Fibroblast of peridontal ligament (primary cell): ENCODE data around the gene REPIN1.

Experiments
- DNase-seq: peaks from one replicate; pipeline ENCODE4 v3.0.0-alpha.2; 2010; ENCODE audit errors: extremely low read depth

REPIN1 gene

GRCh38 chr7:150396426-150396825 is 27.8 kb downstream of the REPIN1 start:
- no peak for DNase-seq

- DNase-seq: no peak
Measured at GRCh38 chr7:150396851-150397260, 28.2 kb downstream of the REPIN1 start.

- no peak for DNase-seq
Measured at GRCh38 chr7:150397346-150398107, 28.9 kb downstream of the REPIN1 start.

- no peak for DNase-seq
Measured at GRCh38 chr7:150398108-150398964, 29.7 kb downstream of the REPIN1 start.

- no peak for DNase-seq
Measured at GRCh38 chr7:150398965-150399320, 30.3 kb downstream of the REPIN1 start.

GRCh38 chr7:150399421-150400007 is 30.9 kb downstream of the REPIN1 start:
- no peak for DNase-seq

GRCh38 chr7:150400008-150400787 is 31.6 kb downstream of the REPIN1 start:
- no peak for DNase-seq

- DNase-seq: no peak
Measured at GRCh38 chr7:150400788-150401423, 32.3 kb downstream of the REPIN1 start.

GRCh38 chr7:150401424-150401790 is 32.8 kb downstream of the REPIN1 start:
- no peak for DNase-seq

GRCh38 chr7:150401861-150402631 is 33.4 kb downstream of the REPIN1 start:
- DNase-seq: no peak

GRCh38 chr7:150402671-150403321 is 34.2 kb downstream of the REPIN1 start:
- no peak for DNase-seq

GRCh38 chr7:150403376-150404171 is 35.0 kb downstream of the REPIN1 start:
- DNase-seq: no peak

GRCh38 chr7:150404172-150404804 is 35.7 kb downstream of the REPIN1 start:
- peak; percentile 22 for DNase-seq

GRCh38 chr7:150404805-150405583 is 36.4 kb downstream of the REPIN1 start:
- peak; percentile 85 for DNase-seq

- no peak for DNase-seq
Measured at GRCh38 chr7:150405584-150406311, 37.1 kb downstream of the REPIN1 start.

GRCh38 chr7:150406312-150406566 is 37.6 kb downstream of the REPIN1 start:
- no peak for DNase-seq

- no peak for DNase-seq
Measured at GRCh38 chr7:150406567-150407421, 38.2 kb downstream of the REPIN1 start.
